Coronary artery (tissue), 2 donors: ENCODE measurements around the gene DLX6.
"Not testable (repeated sequence)": the region's sequence is repeated elsewhere in the genome, so short reads cannot be mapped to it uniquely, and the experiment has no call there.

Source experiments
- DNase-seq: peaks from one replicate; pipeline ENCODE4 v3.0.0-alpha.2; 2017; ENCODE audit warnings: low spot score
- H3K27ac ChIP-seq, 2 donors: fragments of 200-600 bp; sonication (generic); one replicate each; pipeline ENCODE4 v1.5.1; 2016 to 2019
- H3K4me3 ChIP-seq: fragments of 200-600 bp; sonication (generic); 2 replicates; pipeline ENCODE4 v1.5.1; 2016; ENCODE audit warnings: mild to moderate bottlenecking, moderate library complexity
- TF ChIP-seq, protein P1 (sequence below): fragments of 200-600 bp; sonication (generic); IDR thresholded peaks from one replicate; pipeline ENCODE4 v1.5.1; 2019; ENCODE audit warnings: antibody characterized with exemption

DLX6 gene

DNA sequence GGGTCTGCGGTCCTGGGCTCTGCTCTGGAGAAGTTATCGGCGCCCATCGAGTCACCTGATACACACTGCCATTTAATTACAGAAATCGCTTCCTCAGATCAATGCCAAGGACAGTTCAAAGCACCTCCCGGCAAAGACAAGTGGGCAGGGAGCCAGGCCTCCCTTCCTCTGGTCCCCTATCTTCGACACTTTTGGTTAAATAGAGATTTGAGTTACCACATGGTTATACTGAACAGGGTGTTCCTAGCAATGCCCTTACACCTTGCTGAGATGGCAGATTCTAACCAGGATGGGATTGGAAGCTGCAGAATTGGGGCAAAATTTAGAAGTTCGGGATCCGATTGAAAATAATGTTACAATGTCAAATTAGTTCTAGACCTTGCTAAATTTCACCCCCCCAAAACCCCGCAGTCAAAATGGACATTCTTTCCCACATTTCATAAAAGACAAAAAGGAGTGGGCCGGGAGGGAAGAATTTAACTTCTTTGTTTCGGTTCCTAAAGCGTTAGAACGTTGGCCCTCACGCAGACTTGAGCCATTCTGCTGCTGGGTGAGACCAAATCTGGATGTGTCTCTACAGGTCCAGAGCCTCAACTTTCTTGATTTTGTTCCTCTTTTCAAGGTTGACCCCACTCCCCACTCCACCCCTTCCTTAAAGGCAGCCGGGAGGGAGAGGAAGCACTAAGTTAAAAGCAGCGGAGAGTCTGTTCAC is 21.5 kb downstream of the DLX6 start:
- TF ChIP-seq, protein P1, sequence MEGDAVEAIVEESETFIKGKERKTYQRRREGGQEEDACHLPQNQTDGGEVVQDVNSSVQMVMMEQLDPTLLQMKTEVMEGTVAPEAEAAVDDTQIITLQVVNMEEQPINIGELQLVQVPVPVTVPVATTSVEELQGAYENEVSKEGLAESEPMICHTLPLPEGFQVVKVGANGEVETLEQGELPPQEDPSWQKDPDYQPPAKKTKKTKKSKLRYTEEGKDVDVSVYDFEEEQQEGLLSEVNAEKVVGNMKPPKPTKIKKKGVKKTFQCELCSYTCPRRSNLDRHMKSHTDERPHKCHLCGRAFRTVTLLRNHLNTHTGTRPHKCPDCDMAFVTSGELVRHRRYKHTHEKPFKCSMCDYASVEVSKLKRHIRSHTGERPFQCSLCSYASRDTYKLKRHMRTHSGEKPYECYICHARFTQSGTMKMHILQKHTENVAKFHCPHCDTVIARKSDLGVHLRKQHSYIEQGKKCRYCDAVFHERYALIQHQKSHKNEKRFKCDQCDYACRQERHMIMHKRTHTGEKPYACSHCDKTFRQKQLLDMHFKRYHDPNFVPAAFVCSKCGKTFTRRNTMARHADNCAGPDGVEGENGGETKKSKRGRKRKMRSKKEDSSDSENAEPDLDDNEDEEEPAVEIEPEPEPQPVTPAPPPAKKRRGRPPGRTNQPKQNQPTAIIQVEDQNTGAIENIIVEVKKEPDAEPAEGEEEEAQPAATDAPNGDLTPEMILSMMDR, result no peak
- Histone ChIP-seq H3K27ac (no peak overlapping the region), H3K4me3 (peak overlapping the region; percentile 71)
- no peak for DNase-seq

DNA sequence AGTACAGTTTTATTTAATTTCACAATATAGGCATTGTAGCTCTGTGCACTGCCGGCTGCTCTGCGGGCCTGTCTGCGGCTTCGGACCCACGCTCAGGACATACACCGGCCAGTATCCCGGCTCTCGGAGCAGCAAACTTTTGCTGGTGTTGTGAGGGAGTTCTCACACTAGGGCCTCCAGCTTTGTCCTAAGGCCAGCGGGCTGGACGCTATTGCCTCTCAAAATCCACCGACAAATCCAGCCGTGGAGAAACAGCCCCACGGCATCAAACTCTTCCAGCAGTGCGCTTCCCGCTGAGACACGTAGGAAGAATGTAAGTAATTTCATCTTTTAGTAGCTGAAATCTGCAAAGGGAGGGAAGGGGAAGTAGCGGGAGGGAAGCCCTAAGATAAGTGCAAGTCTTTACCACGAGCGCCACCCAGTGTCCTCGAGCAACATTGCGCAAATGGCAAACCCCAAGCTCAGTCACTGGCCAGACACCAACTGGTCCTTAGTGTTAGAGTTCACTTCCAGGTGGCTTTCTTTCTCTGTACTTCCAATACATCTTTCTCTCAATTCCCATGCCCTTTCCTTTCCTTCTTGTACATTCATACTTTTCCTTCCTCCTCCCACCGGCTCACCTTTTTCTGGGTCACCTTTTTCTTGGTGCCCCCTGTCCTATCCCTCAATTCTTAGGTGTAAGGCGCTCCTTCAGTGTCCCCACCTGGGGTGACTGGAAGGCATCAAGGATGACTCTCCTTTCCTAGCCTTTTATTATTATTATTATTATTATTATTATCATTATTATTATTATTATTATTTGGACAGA is 22.3 kb downstream of the DLX6 start:
- TF ChIP-seq, protein P1, result peak; percentile 79
- Histone ChIP-seq H3K27ac (no peak overlapping the region), H3K4me3 (peak overlapping the region; percentile 71)
- DNase-seq, result no peak

GRCh38 chr7:97034213-97034852 is 29.0 kb downstream of the DLX6 start:
- not testable (repeated sequence) for H3K4me3 ChIP-seq, H3K27ac ChIP-seq, DNase-seq

DNA sequence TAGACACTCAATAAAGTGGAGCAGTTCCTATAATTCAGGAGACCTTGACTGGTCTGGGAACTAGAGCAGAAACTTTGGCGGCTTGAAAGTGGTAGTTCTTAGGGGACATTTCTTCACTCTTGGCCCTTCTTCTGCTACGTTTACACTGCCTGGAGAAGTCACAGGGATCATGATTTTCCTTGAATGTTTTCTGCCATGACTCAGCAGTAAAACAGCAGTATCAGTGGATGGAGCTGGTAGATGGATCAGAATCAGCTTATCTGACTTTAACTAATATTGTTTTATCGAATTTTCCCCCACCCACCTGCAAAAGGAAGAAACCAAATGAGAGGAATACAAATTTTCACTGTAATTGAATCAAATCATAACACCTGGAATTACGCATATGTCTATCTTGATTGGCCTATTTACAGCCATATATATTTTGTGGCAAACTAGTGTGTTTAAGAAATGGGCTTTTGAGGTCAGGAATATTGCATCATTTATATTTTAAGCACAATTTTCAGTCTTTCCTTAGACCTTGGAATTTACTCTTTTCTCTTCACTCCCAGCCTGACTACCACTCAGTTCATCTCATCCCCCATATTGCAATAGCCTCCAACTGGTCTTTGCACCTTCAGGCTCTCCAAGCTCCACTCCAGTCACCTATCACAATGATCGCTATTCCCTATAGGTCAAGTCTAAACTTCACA is 34.2 kb downstream of the DLX6 start:
- H3K4me3 ChIP-seq, result no peak overlapping the region
- TF ChIP-seq, protein P1, result no peak
- H3K27ac ChIP-seq, result no peak overlapping the region
- DNase-seq, result no peak

- H3K27ac ChIP-seq, result no peak overlapping the region
- TF ChIP-seq, protein P1, result no peak
- no peak for DNase-seq
- H3K4me3 ChIP-seq, result no peak overlapping the region
Measured at GRCh38 chr7:97043281-97043680, 37.9 kb downstream of the DLX6 start.
